Small intestine (tissue), 7 donors: ENCODE results near the gene TRIO. TPM values are rescaled to one million over a fixed set of nuclear protein-coding genes. Genes with fewer than 3 reads are reported as not detected.

Experiments
- DNase-seq, 2 donors: peaks; one replicate each; pipeline versions ENCODE4 v3.0.0 to v3.0.0-alpha.2; 2013
- FAIRE-seq: peaks from 2 replicates; lab custom pipeline; 2012; peaks lifted over from hg19 to GRCh38; lab: Jason Lieb, UNC
- H3K27ac ChIP-seq, 3 donors: one replicate each; pipeline ENCODE4 v1.5.1; 2013; ENCODE audit warnings: low read length in 2 of 3, mild to moderate bottlenecking in 2 of 3, control low read depth in 1 of 3, inconsistent platforms in 1 of 3, low read depth in 1 of 3, moderate library complexity in 1 of 3
- H3K27me3 ChIP-seq, 3 donors: one replicate each; pipeline ENCODE4 v1.6.1; 2013; ENCODE audit warnings: low read length in 3 of 3, inconsistent platforms in 1 of 3; ENCODE audit not compliant: control insufficient read depth in 3 of 3, insufficient read depth in 3 of 3
- H3K36me3 ChIP-seq, 3 donors: one replicate each; pipeline ENCODE4 v1.6.1; 2013; ENCODE audit warnings: low read length in 3 of 3, inconsistent platforms in 1 of 3, low read depth in 1 of 3, mild to moderate bottlenecking in 1 of 3, moderate library complexity in 1 of 3; ENCODE audit not compliant: control insufficient read depth in 3 of 3, insufficient read depth in 2 of 3
- H3K4me1 ChIP-seq, 3 donors: one replicate each; pipeline ENCODE4 v1.6.1; 2013; ENCODE audit warnings: low read length in 2 of 3, inconsistent platforms in 1 of 3, low read depth in 1 of 3, mild to moderate bottlenecking in 1 of 3, moderate library complexity in 1 of 3; ENCODE audit not compliant: control insufficient read depth in 3 of 3, insufficient read depth in 2 of 3
- H3K4me3 ChIP-seq, 3 donors: one replicate each; pipeline ENCODE4 v1.5.1; 2013; ENCODE audit warnings: low read length in 3 of 3, control low read depth in 1 of 3, inconsistent platforms in 1 of 3, low read depth in 1 of 3, mild to moderate bottlenecking in 1 of 3, moderate library complexity in 1 of 3
- H3K9me3 ChIP-seq, 2 donors: one replicate each; pipeline ENCODE4 v1.6.1; 2013; ENCODE audit warnings: low read depth in 1 of 2, low read length in 1 of 2; ENCODE audit not compliant: control insufficient read depth in 2 of 2, insufficient read depth in 1 of 2
- WGBS, 3 donors: extraction: QIAGEN DNeasy Blood & Tissue Kit; methylation state at CpG; one replicate each; pipeline ENCODE4 v1.1.7; 2013; 5-methylcytosine and 5-hydroxymethylcytosine counted together
- polyA plus RNA-seq, 4 donors: library from polyadenylated mRNA; stranded (reverse) in 3 of 4; unstranded in 1 of 4; fragments of 200-250 nt in 3 of 4; fragments of 120-200 nt in 1 of 4; gene quantifications; one replicate each; pipeline versions ENCODE4 v1.2.1 to v1.2.3, GENCODE V29; 2013
- donor health status: healthy with polysubstance abuse.
- donor health status: control.
- donor health status: control.
- donor health status: Bipolar disorder and iron deficiency.
- donor health status: healthy.

Gene TRIO
- polyA plus RNA-seq, 4 donors, result 13.2 to 50.8 (median 23.3) TPM

GRCh38 chr5:14342306-14342705 lies 199.2 kb downstream of the TRIO start:
- FAIRE-seq, result no peak
- WGBS, 3 donors, result 25 to 41% (median 35%) methylated on average over 3 of the region's 3 CpGs
- Histone ChIP-seq H3K9me3 (no peaks in the 10 kb centered on the region), H3K36me3 (peaks cover 3 to 27% (median 5%) of the 10 kb centered on the region in 3 donors), H3K4me1 (peaks cover 0 to 8% (median 7%) of the 10 kb centered on the region in 3 donors), H3K27ac (peak overlapping the region in 2 of 3 donors; percentile 25 to 32), H3K4me3 (no peak overlapping the region), H3K27me3 (no peaks in the 10 kb centered on the region)
- peak in 1 of 2 donors; percentile 53 for DNase-seq

- Histone ChIP-seq H3K4me1 (peaks cover 0 to 8% (median 7%) of the 10 kb centered on the region in 3 donors), H3K9me3 (no peaks in the 10 kb centered on the region), H3K27me3 (no peaks in the 10 kb centered on the region), H3K36me3 (peaks cover 0 to 20% (median 3%) of the 10 kb centered on the region in 3 donors), H3K27ac (no peak overlapping the region), H3K4me3 (no peak overlapping the region)
- FAIRE-seq, result no peak
- no peak for DNase-seq
- 82 to 91% (median 88%) methylated on average over 4 of the region's 4 CpGs for WGBS, 3 donors
Observed at GRCh38 chr5:14343376-14343775, 200.2 kb downstream of the TRIO start.

- no peak for DNase-seq
- Histone ChIP-seq H3K4me3 (no peak overlapping the region), H3K36me3 (peaks cover 0 to 21% (median 2%) of the 10 kb centered on the region in 3 donors), H3K9me3 (no peaks in the 10 kb centered on the region), H3K27me3 (no peaks in the 10 kb centered on the region), H3K27ac (no peak overlapping the region), H3K4me1 (peaks cover 0 to under 1% (median 0%) of the 10 kb centered on the region in 3 donors)
- FAIRE-seq, result no peak
- 74 to 88% (median 80%) methylated on average over 7 of the region's 7 CpGs for WGBS, 3 donors
Observed at GRCh38 chr5:14347522-14347921, 204.4 kb downstream of the TRIO start.

GRCh38 chr5:14348142-14348541 lies 205.0 kb downstream of the TRIO start:
- Histone ChIP-seq H3K4me1 (no peaks in the 10 kb centered on the region), H3K27me3 (no peaks in the 10 kb centered on the region), H3K36me3 (peaks cover 0 to 21% (median 2%) of the 10 kb centered on the region in 3 donors), H3K27ac (no peak overlapping the region), H3K9me3 (no peaks in the 10 kb centered on the region), H3K4me3 (no peak overlapping the region)
- 69 to 87% (median 80%) methylated on average over 5 of the region's 5 CpGs for WGBS, 3 donors
- FAIRE-seq (no peak), DNase-seq (no peak)

GRCh38 chr5:14349029-14349428 lies 205.9 kb downstream of the TRIO start:
- no peaks in the 10 kb centered on the region for H3K4me1 ChIP-seq
- H3K27ac ChIP-seq, result no peak overlapping the region
- no peak overlapping the region for H3K4me3 ChIP-seq
- WGBS, 3 donors, result 92 to 95% (median 94%) methylated on average over 8 of the region's 8 CpGs
- H3K27me3 ChIP-seq, result no peaks in the 10 kb centered on the region
- H3K36me3 ChIP-seq, result peaks cover 0 to 27% (median 2%) of the 10 kb centered on the region in 3 donors
- no peak for DNase-seq
- no peak for FAIRE-seq
- H3K9me3 ChIP-seq, result no peaks in the 10 kb centered on the region

- no peak for FAIRE-seq
- Histone ChIP-seq H3K4me3 (no peak overlapping the region), H3K9me3 (no peaks in the 10 kb centered on the region), H3K27ac (no peak overlapping the region), H3K27me3 (no peaks in the 10 kb centered on the region), H3K36me3 (peaks cover 0 to 34% (median 2%) of the 10 kb centered on the region in 3 donors), H3K4me1 (no peaks in the 10 kb centered on the region)
- WGBS, 3 donors, result 70 to 71% (median 71%) methylated on average over 7 of the region's 7 CpGs
- DNase-seq, result no peak
Observed at GRCh38 chr5:14351086-14351661, 208.0 kb downstream of the TRIO start.

GRCh38 chr5:14351845-14352712 lies 208.9 kb downstream of the TRIO start:
- FAIRE-seq (no peak), DNase-seq (peak; percentile 63 to 67)
- Histone ChIP-seq H3K27me3 (no peaks in the 10 kb centered on the region), H3K36me3 (peaks cover 0 to 34% (median 2%) of the 10 kb centered on the region in 3 donors), H3K27ac (no peak overlapping the region), H3K9me3 (no peaks in the 10 kb centered on the region), H3K4me3 (no peak overlapping the region), H3K4me1 (no peaks in the 10 kb centered on the region)
- 61 to 68% (median 65%) methylated on average over 7 of the region's 7 CpGs for WGBS, 3 donors

GRCh38 chr5:14353726-14354474 lies 210.8 kb downstream of the TRIO start:
- Histone ChIP-seq H3K36me3 (peaks cover 0 to 45% (median 5%) of the 10 kb centered on the region in 3 donors), H3K9me3 (no peaks in the 10 kb centered on the region), H3K27ac (no peak overlapping the region), H3K4me1 (no peaks in the 10 kb centered on the region), H3K4me3 (no peak overlapping the region), H3K27me3 (no peaks in the 10 kb centered on the region)
- WGBS, 3 donors, result 87 to 90% (median 90%) methylated on average over 11 of the region's 11 CpGs
- DNase-seq, result no peak
- FAIRE-seq, result no peak
